Pons (tissue), 1 donor: ENCODE results near the gene ELMOD1.
"Not testable (repeated sequence)": the region's sequence is repeated elsewhere in the genome, so short reads cannot be mapped to it uniquely, and the experiment has no call there.

Experiments
- DNase-seq: peaks from one replicate; pipeline ENCODE4 v3.0.0-alpha.2; 2016; ENCODE audit warnings: low spot score

Gene ELMOD1

DNA sequence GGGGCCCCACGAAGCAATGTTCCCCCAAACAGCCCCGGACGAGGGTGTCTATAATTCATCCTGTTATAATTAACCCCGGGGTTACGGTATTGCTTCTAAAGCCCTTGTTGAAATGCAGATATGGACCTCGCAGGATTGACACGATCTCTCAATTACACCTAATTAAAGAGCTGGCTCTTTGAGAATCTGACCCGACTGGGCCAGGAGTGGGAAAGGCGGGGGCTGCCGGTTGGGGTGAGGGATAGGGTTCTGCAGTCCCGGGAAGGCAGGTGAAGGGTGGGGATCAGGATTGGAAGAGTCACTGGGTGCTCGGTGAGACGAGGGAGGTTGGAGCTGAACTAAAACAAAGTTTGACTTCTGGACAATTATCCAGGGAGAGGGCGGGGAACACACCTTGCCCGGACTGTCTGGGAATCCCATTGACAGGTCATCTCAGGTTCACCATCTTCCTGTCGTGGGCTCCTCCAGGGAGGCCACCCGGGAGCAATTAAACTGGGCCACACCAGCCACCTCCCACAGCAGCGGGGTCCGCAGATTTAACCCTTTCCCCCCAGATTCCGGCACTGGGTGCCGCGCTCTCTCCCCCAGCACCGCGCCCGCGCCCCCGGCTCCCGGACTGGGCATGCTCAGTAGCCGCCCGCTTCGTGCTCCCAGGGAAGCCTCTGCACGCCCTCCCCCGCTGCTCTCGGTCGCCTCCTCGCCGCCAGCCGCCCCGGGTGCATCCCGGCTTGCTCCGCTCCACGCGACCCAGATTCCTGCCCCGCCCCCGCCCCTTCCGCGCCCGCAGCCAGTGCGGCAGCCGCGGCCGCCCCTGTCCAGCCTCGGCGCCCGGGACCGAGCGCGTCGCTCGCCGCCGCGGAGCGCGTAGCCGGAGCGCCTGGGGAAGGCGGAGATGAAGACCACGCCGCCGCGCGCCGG, at the start of gene ELMOD1:
TSS of gene ELMOD1 (plus strand) at position 688 of the 918 bp plus-strand sequence. CDS start 27,043 bp downstream, outside the sequence.
- no peak for DNase-seq

DNA sequence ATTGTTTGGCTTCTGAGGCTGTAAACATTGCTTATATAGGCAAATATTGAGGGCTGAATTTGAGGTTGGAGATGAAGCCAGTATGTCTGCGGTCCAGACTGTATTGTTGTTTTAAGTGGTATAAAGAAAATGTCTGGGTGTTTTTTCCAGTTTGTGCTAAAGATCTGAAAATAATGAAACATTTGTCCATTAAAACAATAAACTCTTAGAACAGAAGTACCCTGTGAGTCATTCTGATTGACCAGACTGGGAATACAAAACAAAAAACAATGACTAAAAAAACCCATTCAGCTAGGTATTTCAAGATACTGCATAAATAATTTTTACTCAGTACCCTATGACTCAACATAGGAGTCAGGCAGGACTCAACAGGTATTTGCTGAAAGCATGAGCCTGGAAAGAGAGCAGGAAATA, 45.8 kb upstream of the ELMOD1 start:
- DNase-seq, result peak; percentile 77

DNA sequence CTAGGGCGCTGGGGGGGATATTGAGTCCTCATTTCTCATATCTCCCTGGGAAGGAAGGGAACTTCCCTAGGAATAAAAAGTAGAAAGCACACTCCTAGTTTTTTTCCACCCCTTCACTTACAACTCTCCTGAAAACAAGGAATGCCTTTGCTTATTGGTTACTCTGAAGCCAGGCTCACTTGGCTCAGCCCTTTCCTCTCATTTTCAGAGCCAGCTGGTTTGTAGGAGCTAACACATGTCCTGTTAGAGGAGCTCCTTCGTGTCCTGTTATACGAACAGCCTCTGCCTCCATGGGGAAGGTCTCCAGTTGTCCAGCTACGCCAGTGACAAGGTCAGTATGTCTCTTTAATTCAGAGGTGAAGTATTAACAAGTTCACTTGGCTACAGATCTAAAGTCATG, 43.0 kb upstream of the ELMOD1 start:
- peak; percentile 24 for DNase-seq

DNA sequence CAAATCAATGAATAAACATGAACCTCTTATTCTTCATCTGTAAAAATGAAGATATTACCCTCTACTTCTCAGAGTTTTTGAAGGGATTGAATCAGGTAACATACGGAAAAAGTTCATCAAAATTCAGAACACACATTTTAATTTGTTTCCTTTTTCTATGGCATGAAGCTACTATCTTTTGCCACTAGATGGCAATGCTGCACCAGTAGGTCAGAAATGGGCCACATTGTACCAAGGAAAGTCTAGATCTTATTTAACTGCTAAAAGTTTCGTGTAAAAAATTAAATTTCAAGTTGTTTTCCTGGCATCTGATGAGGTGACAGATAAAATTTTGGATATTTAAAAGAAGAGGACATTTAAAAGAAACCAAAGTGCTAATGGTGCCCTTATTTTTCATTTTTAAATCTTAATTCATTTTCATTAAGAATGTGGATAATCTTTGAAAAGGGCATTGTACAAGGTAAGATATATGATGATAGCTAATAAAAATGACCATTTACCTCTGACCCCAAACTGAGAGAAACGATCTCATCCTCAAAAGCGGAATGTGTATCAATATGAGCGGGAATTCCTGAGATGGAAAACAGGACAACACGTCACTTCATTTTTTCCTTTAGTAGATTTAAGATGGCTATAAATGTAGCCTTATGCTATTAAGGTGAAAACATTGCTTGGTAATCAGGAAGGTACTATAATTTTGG, 41.5 kb upstream of the ELMOD1 start:
- DNase-seq, result peak; percentile 68

DNA sequence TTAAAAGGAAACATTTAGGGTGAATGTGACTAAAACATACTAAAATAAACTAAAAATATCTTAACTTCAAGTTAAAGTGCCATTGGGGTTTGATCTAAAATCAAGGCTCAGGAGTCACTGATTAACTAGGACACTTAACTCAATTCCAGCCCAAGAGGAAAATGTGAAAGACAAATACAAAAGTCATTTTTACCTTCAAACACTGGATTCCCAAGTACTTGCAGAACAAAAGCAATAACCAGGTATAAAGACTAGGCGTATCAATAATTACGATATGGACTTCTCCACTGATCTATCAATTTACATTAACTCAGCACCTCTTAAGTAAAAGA, 41.0 kb upstream of the ELMOD1 start:
- no peak for DNase-seq

DNA sequence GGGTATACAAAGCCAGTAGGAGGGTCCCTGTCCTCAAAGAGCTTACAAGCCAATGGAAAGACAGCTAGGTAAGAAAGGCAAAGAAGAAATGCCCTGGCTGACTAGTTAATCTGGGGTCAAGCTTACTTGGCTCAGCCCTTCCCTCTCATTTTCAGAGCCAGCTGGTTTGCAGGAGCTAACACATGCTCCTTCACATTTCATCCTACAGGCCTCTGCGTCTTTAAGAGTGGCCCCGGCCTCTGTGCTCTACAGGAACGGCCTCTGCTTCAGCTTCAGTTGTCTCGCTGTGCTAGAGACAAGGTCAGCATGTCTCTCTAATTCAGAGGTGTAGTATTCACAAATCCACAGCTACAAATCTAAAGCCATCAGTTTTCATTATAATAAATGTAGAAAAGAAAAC, 40.6 kb upstream of the ELMOD1 start:
- no peak for DNase-seq

DNA sequence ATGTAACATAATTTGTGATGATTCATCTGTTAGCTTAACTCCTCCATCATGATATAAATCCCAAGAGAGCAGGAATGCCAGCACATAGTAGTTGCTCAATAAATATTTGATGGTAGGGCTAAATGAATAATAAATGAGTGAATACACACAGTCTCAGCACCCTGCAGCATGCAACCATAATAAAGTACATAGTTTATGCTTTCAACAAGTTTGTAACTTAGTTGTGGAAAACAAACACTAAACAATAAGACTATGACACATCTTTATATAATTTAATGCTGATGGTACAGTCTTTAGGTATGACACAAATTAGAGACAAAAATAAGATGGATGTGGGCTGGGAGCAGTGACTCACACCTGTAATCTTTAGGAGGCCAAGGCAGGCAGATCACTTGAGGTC, 29.3 kb upstream of the ELMOD1 start:
- DNase-seq, result no peak

DNA sequence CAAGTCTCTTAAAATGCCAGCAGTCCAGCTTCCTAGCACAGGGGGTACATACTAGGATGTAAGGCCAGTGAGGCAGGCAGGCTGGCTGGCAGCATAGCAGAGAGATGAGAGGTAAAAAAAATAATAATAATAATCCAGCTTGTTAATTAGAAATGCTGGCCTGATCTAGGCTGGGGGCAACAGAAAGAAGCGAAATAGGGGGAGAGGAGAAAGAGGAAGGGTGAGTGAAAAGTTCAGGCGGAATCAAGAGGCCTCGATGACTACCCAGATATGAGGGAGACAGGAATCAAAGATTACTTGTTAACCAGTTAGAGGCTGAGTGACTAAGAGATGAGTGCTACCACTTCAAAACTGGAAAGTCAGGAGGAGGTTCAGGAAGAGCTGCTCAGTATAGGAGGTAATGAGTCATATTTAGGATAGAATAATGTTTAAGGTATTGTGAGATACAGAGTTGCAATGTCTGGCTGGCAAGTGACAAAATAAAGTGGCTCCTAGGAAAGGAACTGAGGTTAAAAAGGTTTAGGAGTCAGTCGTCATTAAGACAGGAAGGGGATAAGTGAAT, 28.2 kb upstream of the ELMOD1 start:
- DNase-seq, result no peak

DNA sequence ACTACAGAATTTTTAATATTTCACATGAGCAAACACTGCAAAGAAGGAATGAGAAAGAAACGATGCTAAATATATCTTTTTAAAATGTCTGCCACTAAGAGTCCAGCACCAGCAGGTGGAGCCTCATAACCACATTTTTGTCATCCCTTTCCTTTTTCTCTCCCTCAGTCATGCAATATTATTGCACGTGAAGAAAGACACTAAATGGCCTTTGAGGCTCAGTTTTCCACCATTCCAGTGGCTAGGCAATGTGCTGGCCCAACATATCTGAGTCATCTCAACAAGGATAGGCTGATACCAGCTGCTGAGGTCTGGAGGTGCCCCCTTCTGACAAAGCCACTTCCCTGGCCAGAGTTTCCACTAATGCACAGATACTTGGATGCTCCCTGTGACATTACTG, 27.2 kb upstream of the ELMOD1 start:
- DNase-seq, result peak; percentile 41

DNA sequence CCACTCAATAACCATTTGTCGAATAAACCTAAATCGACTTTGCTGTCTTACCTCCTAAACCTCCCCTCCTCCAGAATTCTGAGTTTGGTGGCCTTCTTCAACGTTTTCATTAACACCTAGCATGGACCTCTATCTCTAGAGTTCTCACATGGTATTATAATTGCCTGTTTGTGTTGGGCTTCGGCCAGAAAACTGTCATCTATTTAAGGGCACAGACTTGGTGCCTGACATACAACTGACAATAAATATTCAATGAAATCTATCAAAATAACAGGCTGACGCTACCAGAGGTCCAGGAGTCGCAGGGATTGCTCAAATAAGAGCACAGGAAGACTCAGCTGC, 26.1 kb upstream of the ELMOD1 start:
- DNase-seq, result no peak

DNA sequence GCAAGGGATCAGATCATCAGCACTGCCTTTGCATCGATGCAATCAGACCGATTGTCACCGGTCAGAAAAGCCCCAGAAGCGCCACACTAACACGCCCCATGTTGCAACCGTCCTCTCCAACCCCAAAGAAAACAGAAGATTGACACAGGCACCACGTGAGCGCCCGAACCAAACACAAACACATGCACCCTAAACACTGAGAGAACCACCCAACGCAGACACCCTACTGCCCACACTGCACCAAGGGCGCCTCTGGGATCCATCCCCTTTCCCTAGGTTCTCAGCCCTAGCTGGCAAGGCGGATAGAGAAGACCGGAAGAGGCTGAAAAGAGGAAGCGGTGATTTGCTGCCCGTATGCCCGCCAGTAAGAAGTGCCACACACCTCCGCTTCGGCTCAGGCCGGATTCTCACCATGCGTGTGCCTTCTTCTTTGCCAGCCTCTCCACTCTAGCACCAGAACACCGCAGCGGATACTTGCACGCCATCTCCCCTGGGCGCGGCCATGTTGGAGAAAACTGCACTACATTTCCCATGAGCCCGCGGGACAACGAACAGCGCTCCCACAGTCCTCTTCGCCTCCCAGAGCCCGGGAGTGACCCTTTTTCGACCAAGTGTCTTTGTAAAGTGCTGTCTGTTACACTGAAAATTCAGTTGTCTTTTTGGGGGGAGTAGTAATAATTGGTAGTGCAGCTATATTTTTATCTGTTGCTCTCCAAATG, 25.6 kb upstream of the ELMOD1 start, which contains the start of gene ALKBH8:
TSS of gene ALKBH8 (minus strand) at position 517 of the 719 bp plus-strand sequence. CDS start 4,842 bp downstream, outside the sequence.
- peak; percentile 77 for DNase-seq

DNA sequence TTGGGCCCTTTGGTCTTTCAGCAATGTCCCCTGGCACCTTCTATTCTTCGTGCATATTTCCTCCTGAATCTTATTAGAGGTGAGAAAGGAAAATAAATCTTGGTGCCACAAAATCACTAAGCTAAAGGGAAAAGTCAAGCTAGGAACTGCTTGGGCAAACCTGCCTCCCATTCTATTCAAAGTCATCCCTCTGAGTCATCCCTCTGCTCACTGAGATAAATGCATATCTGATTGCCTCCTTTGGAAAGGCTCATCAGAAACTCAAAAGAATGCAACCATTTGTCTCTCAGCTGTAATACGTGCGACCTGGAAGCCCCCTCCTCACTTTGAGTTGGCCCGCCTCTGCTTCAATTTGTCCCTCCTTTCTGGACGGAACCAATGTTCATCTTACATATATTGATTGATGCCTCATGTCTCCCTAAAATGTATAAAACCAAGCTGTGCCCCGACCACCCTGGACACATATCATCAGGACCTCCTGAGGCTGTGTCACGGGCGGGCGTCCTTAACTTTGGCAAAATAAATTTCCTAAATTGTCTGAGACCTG, 24.9 kb upstream of the ELMOD1 start:
- not testable (repeated sequence) for DNase-seq

DNA sequence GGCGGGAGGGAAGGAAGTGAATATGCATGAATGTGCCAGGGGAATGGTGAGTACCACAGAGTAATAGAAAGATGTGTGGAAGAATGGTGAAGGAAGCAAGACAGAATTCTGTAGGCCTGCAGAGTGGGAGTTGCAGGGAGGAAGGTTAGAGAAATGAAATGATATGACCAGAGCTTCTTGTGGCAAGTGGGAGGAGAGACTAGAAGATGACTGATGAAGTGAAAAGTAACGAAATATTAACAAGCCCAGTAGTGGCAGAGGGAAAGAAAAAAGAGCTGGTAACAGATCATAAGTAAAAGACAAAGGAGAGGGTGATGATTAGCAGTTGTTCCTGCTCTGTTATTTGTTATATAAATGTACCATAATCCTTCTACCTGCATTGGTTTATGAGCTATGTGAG, 24.4 kb upstream of the ELMOD1 start:
- DNase-seq, result no peak

DNA sequence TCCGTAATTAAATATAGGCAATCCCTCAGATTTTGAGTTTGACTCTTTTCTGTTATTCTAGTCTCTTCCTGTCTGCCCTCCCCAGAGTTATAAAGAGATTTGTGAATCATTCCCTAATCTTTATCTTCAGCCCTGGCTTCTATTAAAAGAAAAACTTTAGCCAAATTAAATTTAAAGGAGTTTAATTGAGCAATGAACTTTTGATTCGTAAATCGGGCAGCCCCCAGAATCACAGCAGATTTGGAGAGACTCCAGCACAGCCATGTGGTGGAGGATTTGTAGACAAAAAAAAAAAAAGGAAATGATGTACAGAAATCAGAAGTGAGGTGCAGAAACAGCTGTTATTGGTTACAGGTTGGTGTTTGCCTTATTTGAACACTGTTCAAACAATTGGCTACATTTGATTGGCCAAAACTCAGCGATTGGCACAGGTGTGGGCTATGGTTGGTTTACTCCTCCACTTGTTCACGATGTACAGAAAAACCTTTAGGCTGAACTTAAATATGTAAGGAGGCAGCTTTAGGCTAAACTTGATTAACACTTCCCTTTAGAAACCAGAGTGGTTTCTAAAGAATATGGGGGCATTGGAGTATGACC, 23.1 kb upstream of the ELMOD1 start:
- no peak for DNase-seq

DNA sequence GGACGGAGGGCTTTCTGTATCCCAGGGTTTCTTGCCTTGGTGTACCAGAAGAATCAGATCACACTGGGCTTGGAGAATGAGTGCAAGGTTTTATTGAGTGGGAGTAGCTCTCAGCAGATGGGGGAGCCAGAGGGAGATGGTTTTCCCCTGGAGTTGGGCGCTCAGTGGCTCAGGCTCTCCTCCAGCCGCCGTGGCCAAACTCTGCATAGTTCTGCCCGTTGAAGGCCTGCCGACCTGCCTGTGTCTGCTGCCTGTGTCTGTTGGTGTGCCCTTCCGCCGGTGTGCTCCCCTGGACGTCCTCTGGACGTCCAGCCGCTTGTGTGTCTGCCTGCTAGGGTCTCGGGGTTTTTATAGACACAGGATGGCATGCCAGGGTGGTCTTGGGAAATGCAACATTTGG, 20.9 kb upstream of the ELMOD1 start:
- no peak for DNase-seq

DNA sequence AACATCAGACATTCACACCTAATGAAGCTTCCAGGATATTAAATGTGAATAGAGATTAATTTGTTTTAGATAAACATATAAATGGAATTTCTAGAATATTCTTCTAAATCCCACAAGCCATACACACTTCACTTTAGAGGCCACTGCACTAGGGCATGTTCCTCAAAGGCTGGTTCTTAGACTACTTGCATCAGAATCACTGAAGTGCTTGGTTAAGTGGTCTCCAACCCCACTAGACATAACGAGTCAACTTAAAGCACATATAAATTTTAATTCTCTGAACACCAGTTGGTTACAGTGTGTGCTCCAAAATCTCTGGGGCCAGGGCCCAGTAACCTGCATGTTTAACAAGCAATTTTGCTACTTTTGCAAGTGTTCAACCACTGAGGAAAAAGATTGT, 17.5 kb upstream of the ELMOD1 start:
- no peak for DNase-seq

DNA sequence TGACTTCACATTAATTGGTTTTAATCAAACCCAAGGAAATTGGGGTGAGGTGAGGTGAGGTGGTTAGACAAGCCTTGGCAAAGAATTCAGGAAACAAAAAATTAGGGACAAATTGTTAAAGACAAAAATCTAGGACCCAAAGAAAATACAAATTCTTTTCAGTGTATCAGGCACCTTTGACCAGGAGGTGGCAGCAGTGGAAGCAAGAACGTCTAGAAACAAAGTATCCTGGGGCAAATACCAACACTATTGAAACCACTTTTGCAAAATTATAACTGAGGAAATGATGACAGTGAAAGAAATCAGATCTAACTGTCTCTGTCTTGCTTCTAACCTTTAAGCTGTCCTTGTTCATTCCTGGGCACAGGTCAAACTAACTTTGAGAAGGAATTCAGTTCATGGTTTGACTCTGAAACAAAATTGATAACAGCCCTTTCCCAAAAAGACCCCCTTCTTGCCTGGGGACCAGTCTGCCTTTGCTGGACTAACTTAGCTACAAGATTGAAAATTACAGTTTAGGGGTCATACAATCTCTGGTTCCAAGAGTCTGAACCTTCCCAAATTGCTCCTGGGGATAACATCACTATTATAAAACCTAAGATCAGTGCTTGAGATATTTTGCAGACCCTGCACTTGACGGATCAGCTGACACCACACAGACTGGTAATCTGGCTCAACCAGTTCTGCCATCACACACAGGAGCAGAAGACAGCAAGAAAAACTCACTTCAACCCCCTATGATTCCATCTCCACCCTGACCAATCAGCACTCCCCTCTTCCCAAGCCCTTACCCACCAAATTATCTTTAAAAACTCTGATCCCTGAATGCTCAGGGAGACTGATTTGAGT, 14.2 kb upstream of the ELMOD1 start:
- peak; percentile 38 for DNase-seq

DNA sequence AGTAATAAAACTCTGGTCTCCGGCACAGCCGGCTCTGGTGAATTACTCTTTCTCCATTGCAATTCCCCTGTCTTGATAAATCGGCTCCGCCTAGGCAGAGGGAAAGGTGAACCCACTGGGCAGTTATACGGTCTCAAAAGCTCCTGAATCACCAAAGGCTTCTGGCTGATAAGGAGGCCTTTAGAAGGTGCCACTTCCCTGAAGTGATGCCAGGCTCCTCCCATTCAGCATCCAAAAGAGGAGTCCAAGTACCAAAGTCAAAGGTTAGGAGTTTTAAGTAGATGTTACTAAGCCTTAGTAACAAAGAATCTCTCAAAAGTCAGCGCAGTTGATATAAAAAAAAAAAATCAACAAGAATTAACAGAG, 13.6 kb upstream of the ELMOD1 start:
- DNase-seq, result no peak

DNA sequence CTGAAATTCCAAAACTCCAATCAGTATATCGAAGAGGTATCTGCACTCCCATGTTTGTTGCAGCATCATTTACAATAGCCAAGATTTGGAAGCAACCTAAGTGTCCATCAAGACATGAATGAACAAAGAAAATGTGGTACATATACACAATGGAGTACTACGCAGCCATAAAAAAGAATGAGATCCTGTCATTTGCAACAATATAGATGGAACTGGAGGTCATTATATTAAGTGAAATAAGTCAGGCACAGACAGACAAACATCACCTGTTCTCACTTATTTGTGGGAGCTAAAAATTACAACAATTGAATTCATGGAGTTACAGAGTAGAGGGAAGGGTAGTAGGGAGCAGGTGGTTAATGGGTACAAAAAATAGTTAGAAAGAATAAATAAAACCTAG, 11.8 kb upstream of the ELMOD1 start:
- not testable (repeated sequence) for DNase-seq

DNA sequence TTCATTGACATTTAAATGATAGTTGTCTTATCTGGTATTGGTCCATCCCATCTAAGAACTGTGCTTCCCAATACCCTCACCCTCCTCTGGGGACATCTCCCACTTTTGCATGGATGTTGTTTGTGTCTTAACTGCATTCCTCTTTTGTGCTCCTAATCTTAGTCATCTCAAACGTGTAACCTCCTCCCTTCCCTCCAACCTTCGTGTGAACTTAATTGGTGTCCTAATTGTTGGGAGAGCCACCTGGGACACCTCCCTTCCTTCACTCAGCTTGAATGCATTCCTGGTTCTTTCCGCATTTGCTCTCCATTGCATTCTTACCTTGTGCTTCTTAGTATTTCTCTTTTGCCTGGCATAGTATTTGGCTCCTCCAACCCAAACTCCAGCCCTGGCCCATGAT, 9.8 kb upstream of the ELMOD1 start:
- DNase-seq, result no peak
